GM08714 (cell line): ENCODE data around the gene HCFC2.
"Not testable (repeated sequence)": the region's sequence is repeated elsewhere in the genome, so short reads cannot be mapped to it uniquely, and the experiment has no call there.

ENCODE experiments used
- H3K4me3 ChIP-seq: fragments of 200-500 bp; sonication (Bioruptor generic); 2 replicates; pipeline ENCODE4 v1.5.1; 2014; ENCODE audit warnings: mild to moderate bottlenecking, low read length, inconsistent platforms
- ZNF274 ChIP-seq: IDR thresholded peaks from 2 replicates; pipeline ENCODE4 v1.6.1; 2012; ENCODE audit warnings: mild to moderate bottlenecking, low read depth, low read length

HCFC2 gene

DNA sequence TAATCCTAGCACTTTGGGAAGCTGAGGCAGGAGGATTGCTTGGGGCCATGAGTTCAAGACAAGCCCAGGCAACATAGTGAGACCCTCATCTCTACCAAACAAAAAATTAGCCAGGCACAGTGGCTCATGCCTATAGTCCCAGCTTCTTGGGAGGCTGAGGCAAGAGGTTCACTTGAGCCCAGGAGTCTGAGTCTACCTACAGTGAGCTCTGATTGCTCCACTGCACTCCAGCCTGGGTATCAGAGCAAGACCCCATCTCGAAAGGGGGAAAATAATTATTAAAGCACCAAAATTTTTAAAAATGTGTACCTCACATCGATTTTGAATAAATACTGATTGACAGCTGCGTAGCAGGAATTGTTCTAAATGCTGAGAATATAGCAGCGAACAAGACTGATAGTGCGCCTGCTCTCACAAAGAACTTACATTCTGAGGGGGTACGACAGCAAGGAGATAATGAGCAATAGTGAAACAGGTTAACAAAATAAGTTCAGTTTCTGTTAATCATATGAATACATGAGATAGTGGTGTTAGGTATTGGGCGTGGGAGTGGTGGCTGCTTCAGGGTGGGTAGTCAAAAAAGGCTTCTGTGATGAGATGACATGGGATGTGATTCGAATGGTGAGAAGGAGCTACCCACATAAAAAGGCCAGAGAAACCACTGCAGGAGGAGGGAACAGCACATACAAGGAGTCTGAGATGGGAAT, 19.6 kb downstream of the HCFC2 start:
- no peak for TF ChIP-seq ZNF274
- H3K4me3 ChIP-seq, result no peak overlapping the region

DNA sequence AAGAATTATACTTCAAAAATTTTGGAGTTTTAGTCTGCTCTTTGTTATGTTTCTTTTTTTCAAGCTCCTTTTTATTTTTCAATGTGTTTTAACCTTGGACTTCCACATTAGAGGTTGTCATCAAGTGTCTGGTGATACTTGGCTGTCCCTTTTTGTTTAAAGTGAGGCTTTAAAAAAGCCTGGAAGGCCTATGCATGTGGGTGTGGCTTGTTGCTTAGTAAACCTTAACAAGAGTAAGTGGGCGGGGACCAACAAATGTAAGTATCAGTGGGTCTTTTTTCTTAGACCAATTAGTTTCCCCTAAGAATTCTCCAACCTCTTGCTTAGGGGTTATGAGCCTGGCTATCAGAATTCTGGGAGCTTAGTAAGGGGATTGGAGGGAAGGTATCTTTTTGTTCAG, 26.4 kb downstream of the HCFC2 start:
- H3K4me3 ChIP-seq, result no peak overlapping the region
- no peak for TF ChIP-seq ZNF274

GRCh38 chr12:104091136-104091535, 26.8 kb downstream of the HCFC2 start:
- no peak overlapping the region for H3K4me3 ChIP-seq
- no peak for TF ChIP-seq ZNF274

DNA sequence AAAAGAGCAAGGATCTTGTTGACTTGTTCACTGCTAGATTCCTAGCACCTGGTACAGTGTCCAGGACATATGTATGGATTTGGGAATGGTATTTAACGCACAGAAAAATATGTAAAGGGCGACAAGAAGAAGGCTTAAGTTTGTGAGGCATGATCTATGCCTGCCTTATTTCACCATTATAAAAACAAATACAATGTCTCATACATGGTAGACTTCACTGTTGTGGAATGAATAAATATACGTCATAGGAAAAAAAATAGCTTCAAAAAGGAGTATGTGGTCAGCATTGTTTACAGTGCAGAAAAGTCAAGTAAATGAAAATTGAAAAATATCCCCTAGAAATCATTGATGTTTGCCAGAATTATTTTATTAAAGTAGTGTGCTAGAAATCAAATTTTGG, 30.0 kb downstream of the HCFC2 start:
- TF ChIP-seq ZNF274, result no peak
- no peak overlapping the region for H3K4me3 ChIP-seq

DNA sequence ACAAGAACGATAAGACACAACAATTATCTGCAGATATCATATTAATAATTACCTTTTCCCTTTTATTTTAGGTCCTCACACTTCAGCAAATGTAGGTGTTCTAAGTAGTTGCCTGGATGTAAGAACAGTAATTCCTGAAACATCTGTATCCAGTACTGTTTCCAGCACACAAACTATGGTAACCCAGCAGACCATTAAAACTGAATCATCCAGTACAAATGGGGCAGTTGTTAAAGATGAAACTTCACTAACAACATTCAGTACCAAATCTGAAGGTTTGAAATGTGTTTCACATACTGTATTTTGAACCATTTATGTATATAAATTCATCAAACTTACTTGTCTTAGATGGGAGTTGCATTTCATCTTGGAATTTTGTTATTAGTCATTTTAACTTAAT, 31.0 kb downstream of the HCFC2 start:
- TF ChIP-seq ZNF274, result no peak
- no peak overlapping the region for H3K4me3 ChIP-seq

- no peak for TF ChIP-seq ZNF274
- no peak overlapping the region for H3K4me3 ChIP-seq
Observed at GRCh38 chr12:104097954-104098353, 33.6 kb downstream of the HCFC2 start.

DNA sequence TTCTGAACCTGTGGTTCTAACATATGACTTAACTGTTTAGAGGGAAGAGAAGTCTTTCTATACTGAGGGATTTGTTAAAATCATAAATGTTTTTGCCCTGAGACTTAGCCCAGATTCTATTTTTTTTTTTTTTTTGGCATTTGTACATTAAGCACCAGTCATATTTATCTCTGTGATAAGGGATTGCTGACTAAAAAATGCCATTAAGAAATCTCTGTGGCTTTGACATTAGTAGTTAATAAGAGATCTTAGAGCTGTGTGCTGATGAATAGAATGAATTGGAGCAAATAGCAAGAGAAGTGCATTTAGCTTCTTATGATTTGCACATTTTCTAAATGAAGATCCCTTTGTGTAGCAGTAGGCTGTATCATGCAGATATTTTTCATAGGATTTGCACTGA, 41.1 kb downstream of the HCFC2 start:
- H3K4me3 ChIP-seq, result no peak overlapping the region
- TF ChIP-seq ZNF274, result no peak

DNA sequence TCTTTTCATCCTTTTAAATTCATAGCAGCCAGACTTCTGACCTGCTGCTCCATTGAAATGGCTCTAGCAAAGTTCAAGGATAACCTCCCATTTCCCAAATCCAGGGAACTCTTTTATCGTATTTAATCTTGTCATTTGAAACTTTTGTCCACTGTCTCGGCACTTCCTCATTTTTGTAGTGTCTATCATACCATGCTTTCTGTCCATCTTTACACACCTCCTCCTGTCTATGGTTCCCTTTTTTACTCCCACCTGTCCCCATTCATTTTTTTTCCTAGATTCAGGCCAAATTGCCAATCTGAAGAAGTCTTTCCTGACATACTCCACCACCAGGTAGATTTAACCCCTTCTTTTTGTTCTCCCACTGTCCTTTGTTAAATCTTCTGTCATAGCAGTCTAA, 42.6 kb downstream of the HCFC2 start:
- TF ChIP-seq ZNF274, result no peak
- no peak overlapping the region for H3K4me3 ChIP-seq

GRCh38 chr12:104108755-104109445, 44.6 kb downstream of the HCFC2 start:
- H3K4me3 ChIP-seq, result no peak overlapping the region
- TF ChIP-seq ZNF274, result no peak

DNA sequence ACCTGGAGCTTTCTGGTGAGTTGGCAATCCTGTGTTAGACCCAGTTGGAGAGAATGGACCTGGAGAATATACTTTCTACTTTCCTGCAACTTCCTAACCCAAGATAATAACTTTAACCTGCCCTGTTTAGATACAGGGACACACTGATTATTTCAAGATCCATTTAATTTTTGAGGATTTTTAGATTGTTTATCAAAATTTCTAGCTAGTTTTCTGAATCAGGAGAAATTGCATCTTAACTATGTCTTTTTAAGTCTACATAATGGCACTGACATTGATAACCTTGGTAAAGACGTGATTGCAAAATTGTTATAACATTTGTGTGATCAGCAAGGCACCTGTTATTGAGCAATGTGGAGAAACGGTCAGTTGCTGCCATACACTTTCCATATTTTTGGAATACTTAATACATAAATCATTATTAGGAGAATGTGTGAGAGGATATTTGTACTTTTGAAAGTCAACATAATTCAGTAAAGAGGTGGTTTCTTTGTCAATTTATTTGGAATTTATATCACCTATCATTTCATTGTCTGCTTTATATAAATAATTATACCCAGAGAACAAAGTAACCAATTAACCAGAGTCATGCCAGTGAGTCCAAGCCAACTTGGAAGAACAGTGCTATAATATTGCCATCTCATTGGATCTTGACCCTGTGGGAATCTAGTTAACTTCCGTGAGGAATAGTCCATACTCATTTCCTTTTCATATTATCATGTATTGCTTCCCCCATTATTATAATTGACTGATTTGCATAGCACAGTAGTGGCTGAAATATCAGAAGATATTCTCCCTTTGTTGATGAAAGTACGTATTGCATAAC, 45.3 kb downstream of the HCFC2 start:
- H3K4me3 ChIP-seq, result no peak overlapping the region
- no peak for TF ChIP-seq ZNF274

- not testable (repeated sequence) for H3K4me3 ChIP-seq
Observed at GRCh38 chr12:104114834-104115586, 50.7 kb downstream of the HCFC2 start.

DNA sequence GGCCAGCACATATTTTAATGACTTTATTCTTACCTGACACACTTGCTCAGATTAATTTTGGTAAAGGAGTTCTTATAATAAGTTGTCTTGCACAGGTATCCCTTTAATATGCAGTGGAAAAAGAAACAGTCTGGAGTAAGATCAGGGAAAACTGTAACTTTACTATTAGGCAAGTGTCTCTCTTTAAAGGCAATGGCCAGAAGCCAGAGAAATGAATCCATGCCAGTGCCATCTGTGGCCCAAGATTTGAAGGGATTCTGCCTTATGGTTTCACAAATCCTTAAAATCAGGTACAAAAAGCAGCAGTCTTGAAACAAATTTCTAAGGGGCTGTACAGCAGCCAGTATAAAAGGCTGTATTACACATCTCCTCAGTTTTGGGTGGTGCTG, 51.2 kb downstream of the HCFC2 start:
- no peak for TF ChIP-seq ZNF274
- no peak overlapping the region for H3K4me3 ChIP-seq

- H3K4me3 ChIP-seq, result no peak overlapping the region
- TF ChIP-seq ZNF274, result no peak
Observed at GRCh38 chr12:104121001-104121400, 56.7 kb downstream of the HCFC2 start.

GRCh38 chr12:104122298-104122697, 58.0 kb downstream of the HCFC2 start:
- H3K4me3 ChIP-seq, result no peak overlapping the region
- TF ChIP-seq ZNF274, result no peak
